ENCODE results near the gene IER5. TPM values are rescaled to one million over a fixed set of nuclear protein-coding genes. Genes with fewer than 3 reads are reported as not detected.

The IER5 gene
- polyA plus RNA-seq, 1 of the 3 experiments (the other 2 are of a cell fraction): 52.9 TPM

DNA sequence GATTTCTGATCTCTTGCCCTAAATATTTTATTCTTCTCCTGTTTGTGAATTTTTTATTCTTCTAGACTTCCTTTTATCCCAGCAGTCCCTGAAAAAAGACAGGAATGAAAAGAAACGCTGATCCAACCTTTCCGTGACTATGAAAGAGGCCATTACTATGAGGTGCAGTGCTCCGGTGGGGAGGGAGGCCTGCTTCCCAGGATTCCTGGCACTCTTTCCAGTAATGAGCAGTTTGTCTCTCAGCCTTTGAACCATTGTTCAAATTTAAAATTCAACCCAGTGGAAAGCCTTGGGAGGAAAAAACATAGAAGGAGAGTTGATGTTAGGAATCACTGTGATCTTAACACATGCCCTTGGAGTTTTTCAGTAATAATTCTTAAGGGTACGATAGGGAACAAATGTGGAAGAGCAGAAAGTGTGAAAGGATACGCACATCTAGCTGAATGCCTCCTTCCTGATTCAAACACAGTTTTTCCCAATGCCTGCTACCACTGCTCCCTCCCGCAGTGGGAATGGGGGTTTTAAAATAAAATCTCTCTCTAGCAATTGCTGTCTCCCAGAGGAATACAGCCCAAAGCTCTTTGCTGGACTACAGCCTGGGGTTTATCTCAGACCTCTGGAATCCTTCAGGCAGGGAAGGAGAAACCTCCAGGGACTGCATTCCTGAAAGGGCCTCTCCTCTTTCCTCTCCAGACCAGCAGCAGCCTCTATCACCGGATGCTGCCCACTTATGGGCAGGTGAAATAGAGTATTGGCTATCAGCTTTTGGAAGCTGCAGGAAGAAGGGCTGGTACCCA lies 6.1 kb downstream of the IER5 start (continued):
- TF ChIP-seq GATA2 (CRISPR knock-in tag; IDR thresholded peaks at IDR 0.05) (no peak), SIN3A (IDR thresholded peaks at IDR 0.05; ENCODE audit: borderline replicate concordance, low read depth, low read length) (no peak), NFIC (IDR thresholded peaks at IDR 0.05; ENCODE audit: borderline replicate concordance) (peak; percentile 76), POLR2AphosphoS5 (IDR thresholded peaks at IDR 0.05; ENCODE audit: low read depth, low read length) (peak; percentile 46; the same call in 1 of the 2 replicates), CHD2 (IDR thresholded peaks at IDR 0.05; ENCODE audit: low read length, partially characterized antibody) (no peak), GABPA (IDR thresholded peaks at IDR 0.05; ENCODE audit: low read depth) (no peak), TAF1 (IDR thresholded peaks at IDR 0.05; ENCODE audit: borderline replicate concordance, low read depth, low read length) (no peak; the same call in 1 of the 2 replicates), TCF12 (IDR thresholded peaks at IDR 0.05) (peak; percentile 60), IRF3 (IDR thresholded peaks at IDR 0.05; ENCODE audit: low read depth, low read length) (no peak), FOSL2 (IDR thresholded peaks at IDR 0.05; ENCODE audit: borderline replicate concordance, low read depth) (no peak), RAD21 (IDR thresholded peaks at IDR 0.05; ENCODE audit: low read length) (no peak)
- TF ChIP-seq, protein P1, sequence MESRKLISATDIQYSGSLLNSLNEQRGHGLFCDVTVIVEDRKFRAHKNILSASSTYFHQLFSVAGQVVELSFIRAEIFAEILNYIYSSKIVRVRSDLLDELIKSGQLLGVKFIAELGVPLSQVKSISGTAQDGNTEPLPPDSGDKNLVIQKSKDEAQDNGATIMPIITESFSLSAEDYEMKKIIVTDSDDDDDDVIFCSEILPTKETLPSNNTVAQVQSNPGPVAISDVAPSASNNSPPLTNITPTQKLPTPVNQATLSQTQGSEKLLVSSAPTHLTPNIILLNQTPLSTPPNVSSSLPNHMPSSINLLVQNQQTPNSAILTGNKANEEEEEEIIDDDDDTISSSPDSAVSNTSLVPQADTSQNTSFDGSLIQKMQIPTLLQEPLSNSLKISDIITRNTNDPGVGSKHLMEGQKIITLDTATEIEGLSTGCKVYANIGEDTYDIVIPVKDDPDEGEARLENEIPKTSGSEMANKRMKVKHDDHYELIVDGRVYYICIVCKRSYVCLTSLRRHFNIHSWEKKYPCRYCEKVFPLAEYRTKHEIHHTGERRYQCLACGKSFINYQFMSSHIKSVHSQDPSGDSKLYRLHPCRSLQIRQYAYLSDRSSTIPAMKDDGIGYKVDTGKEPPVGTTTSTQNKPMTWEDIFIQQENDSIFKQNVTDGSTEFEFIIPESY (IDR thresholded peaks at IDR 0.05; ENCODE audit: borderline replicate concordance, low read depth): no peak

DNA sequence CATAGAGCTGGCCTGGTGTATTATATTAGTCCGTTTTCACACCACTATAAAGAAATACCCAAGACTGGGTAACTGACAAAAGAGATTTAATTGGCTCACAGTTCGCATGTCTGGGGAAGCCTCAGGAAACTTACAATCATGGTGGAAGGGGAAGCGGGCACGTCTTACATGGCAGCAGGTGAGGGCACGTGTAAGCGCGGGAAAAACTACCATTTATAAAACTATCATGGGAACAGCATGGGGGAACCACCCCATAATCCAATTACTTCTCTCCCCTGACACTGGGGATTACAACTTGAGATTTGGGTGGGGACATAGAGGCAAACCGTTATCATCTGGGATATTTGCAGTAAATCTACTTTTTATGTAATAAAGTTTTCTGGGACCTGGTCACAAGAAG lies 6.8 kb downstream of the IER5 start:
- Histone ChIP-seq H3K4me1 (ENCODE audit: control insufficient read depth in 1 of 2, insufficient read depth in 2 of 2, low read depth in 1 of 2, low read length in 1 of 2) (peaks cover 65 to 68% of the 10 kb centered on the region in 2 experiments), H3K4me3 (ENCODE audit: low read depth in 2 of 2, low read length in 1 of 2) (no peak overlapping the region), H4K20me1 (ENCODE audit: insufficient read depth) (peaks cover 50% of the 10 kb centered on the region), H3K27ac (ENCODE audit: low read depth in 2 of 2, low read length in 1 of 2) (peak overlapping the region; percentile 98 to 99), H3F3A (replicated peaks; ENCODE audit: insufficient read depth) (peaks cover 79% of the 10 kb centered on the region), H3K36me3 (replicated peaks in 1 of 2; ENCODE audit: control insufficient read depth in 1 of 2, insufficient read depth in 2 of 2, low read length in 1 of 2) (peaks cover 23 to 31% of the 10 kb centered on the region in 2 experiments), H3K9ac (no peak overlapping the region; the same call in 1 of the 2 replicates), H3K9me3 (no peaks in the 10 kb centered on the region), H3K4me2 (peak overlapping the region; percentile 64), H2AFZ (ENCODE audit: low read depth) (no peak overlapping the region), H3K27me3 (ENCODE audit: insufficient read depth) (no peaks in the 10 kb centered on the region), H3K79me2 (ENCODE audit: insufficient read depth) (peaks cover 52% of the 10 kb centered on the region), H3K9me2 (no peaks in the 10 kb centered on the region)
- DNase-seq: no peak
- CTCF ChIA-PET: interaction anchor here (1.3 to 13.3 kb wide), 3 partner anchors 9 to 46 kb away, joined by 3 to 145 read pairs (median 8); no protein-coding TSS in a partner anchor
- TF ChIP-seq ELF1 (IDR thresholded peaks at IDR 0.05) (0 out of 2 replicates have a peak, but pooled peaks have one; percentile 34), MXI1 (IDR thresholded peaks at IDR 0.05; ENCODE audit: low read depth, low read length) (no peak), RFX5 (IDR thresholded peaks at IDR 0.05; ENCODE audit: low read length) (no peak), REST (IDR thresholded peaks at IDR 0.05; ENCODE audit: low read depth, low read length) (no peak), RAD21 (IDR thresholded peaks at IDR 0.05; ENCODE audit: low read length) (no peak)
- TF ChIP-seq, protein P1 (IDR thresholded peaks at IDR 0.05; ENCODE audit: borderline replicate concordance, low read depth): no peak
- TF ChIP-seq, protein P2, sequence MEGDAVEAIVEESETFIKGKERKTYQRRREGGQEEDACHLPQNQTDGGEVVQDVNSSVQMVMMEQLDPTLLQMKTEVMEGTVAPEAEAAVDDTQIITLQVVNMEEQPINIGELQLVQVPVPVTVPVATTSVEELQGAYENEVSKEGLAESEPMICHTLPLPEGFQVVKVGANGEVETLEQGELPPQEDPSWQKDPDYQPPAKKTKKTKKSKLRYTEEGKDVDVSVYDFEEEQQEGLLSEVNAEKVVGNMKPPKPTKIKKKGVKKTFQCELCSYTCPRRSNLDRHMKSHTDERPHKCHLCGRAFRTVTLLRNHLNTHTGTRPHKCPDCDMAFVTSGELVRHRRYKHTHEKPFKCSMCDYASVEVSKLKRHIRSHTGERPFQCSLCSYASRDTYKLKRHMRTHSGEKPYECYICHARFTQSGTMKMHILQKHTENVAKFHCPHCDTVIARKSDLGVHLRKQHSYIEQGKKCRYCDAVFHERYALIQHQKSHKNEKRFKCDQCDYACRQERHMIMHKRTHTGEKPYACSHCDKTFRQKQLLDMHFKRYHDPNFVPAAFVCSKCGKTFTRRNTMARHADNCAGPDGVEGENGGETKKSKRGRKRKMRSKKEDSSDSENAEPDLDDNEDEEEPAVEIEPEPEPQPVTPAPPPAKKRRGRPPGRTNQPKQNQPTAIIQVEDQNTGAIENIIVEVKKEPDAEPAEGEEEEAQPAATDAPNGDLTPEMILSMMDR (IDR thresholded peaks at IDR 0.05): no peak
- POLR2A ChIA-PET: interaction anchor here (2.8 to 2.9 kb wide), 2 partner anchors 10 to 47 kb away, joined by 8 to 18 read pairs; no protein-coding TSS in a partner anchor
- WGBS (ENCODE audit: low lambda C conversion rate): 94% methylated on average over 8 of the region's 8 CpGs
